ENCODE results near the gene STX8.
A peak's percentile ranks its signal among the peaks of the same experiment; 100 is the strongest.
"Not testable (repeated sequence)": the region's sequence is repeated elsewhere in the genome, so short reads cannot be mapped to it uniquely, and the experiment has no call there.

Gene STX8

GRCh38 chr17:9564104-9564503 lies 11.5 kb downstream of the STX8 start:
- Mint-ChIP-seq H3K27ac (no peak overlapping the region), H3K4me1 (no peaks in the 10 kb centered on the region), H3K9me3 (no peaks in the 10 kb centered on the region), H3K27me3 (ENCODE audit: low read depth) (no peaks in the 10 kb centered on the region), H3K4me3 (no peak overlapping the region), H3K36me3 (ENCODE audit: low read depth) (peaks cover 49% of the 10 kb centered on the region)
- TF ChIP-seq, protein P1, sequence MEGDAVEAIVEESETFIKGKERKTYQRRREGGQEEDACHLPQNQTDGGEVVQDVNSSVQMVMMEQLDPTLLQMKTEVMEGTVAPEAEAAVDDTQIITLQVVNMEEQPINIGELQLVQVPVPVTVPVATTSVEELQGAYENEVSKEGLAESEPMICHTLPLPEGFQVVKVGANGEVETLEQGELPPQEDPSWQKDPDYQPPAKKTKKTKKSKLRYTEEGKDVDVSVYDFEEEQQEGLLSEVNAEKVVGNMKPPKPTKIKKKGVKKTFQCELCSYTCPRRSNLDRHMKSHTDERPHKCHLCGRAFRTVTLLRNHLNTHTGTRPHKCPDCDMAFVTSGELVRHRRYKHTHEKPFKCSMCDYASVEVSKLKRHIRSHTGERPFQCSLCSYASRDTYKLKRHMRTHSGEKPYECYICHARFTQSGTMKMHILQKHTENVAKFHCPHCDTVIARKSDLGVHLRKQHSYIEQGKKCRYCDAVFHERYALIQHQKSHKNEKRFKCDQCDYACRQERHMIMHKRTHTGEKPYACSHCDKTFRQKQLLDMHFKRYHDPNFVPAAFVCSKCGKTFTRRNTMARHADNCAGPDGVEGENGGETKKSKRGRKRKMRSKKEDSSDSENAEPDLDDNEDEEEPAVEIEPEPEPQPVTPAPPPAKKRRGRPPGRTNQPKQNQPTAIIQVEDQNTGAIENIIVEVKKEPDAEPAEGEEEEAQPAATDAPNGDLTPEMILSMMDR (IDR thresholded peaks at IDR 0.05; ENCODE audit: unreplicated experiment in 3 of 3), result no peak

- H3K27me3 Mint-ChIP-seq (ENCODE audit: low read depth), result no peaks in the 10 kb centered on the region
- TF ChIP-seq, protein P1 (IDR thresholded peaks at IDR 0.05; ENCODE audit: unreplicated experiment in 3 of 3), result no peak
- peak overlapping the region in 1 of 3 experiments; percentile 65 for H3K27ac Mint-ChIP-seq
- no peaks in the 10 kb centered on the region for H3K9me3 Mint-ChIP-seq
- H3K36me3 Mint-ChIP-seq (ENCODE audit: low read depth), result peaks cover 14% of the 10 kb centered on the region
- no peak overlapping the region for H3K4me3 Mint-ChIP-seq
- H3K4me1 Mint-ChIP-seq, result peaks cover 20% of the 10 kb centered on the region
Observed at GRCh38 chr17:9557857-9558256, 17.8 kb downstream of the STX8 start.

GRCh38 chr17:9557161-9557755 lies 18.4 kb downstream of the STX8 start:
- no peaks in the 10 kb centered on the region for H3K27me3 Mint-ChIP-seq (ENCODE audit: low read depth)
- H3K36me3 Mint-ChIP-seq (ENCODE audit: low read depth), result peaks cover 8% of the 10 kb centered on the region
- no peak overlapping the region for H3K4me3 Mint-ChIP-seq
- TF ChIP-seq, protein P1 (IDR thresholded peaks at IDR 0.05; ENCODE audit: unreplicated experiment in 3 of 3), result no peak
- no peaks in the 10 kb centered on the region for H3K9me3 Mint-ChIP-seq
- H3K4me1 Mint-ChIP-seq, result peaks cover 21% of the 10 kb centered on the region
- H3K27ac Mint-ChIP-seq, result peak overlapping the region in 1 of 3 experiments; percentile 65

DNA sequence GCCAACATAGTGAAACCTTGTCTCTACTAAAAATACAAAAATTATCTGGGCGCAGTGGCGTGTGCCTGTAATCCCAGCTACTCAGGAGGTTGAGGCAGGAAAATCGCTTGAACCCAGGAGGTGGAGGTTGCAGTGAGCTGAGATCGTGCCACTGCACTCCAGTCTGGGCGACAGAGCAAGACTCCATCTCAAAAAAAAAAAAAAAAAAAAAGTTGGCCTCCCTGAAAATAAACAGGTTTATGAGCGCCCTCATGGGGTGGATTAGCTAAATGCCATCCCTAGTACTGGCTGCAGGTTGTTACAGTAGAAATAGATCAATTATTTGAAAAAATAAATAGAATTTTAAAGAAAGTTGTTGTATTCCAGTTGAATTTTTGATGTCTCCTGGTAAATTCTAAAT lies 20.9 kb downstream of the STX8 start:
- not testable (repeated sequence) for H3K27ac Mint-ChIP-seq; H3K9me3 Mint-ChIP-seq; H3K4me3 Mint-ChIP-seq; H3K36me3 Mint-ChIP-seq (ENCODE audit: low read depth); H3K27me3 Mint-ChIP-seq (ENCODE audit: low read depth)
- TF ChIP-seq, protein P1 (IDR thresholded peaks at IDR 0.05; ENCODE audit: unreplicated experiment in 3 of 3), result peak; percentile 25 to 48 (median 35)
- H3K4me1 Mint-ChIP-seq, result peaks cover 21% of the 10 kb centered on the region

- H3K27me3 Mint-ChIP-seq (ENCODE audit: low read depth), result no peaks in the 10 kb centered on the region
Observed at GRCh38 chr17:9553596-9553995, 22.0 kb downstream of the STX8 start.

More at GRCh38 chr17:9553596-9553995, 22.0 kb downstream of the STX8 start:
- Mint-ChIP-seq H3K9me3 (no peaks in the 10 kb centered on the region), H3K36me3 (ENCODE audit: low read depth) (peaks cover 8% of the 10 kb centered on the region), H3K27ac (peak overlapping the region in 1 of 3 experiments; percentile 14), H3K4me3 (no peak overlapping the region), H3K4me1 (peaks cover 21% of the 10 kb centered on the region)
- TF ChIP-seq, protein P1 (IDR thresholded peaks at IDR 0.05; ENCODE audit: unreplicated experiment in 3 of 3), result no peak

All from nephron (organoid).